Stimulated activated CD8-positive, alpha-beta memory T cell treated with anti-CD3 and anti-CD28 coated beads, Interleukin-12 subunit alpha, Interleukin-12 subunit beta, amount 100 ng/mL, for 24 hours (primary cell): ENCODE measurements around the gene EPO.
"Not testable (repeated sequence)": the region's sequence is repeated elsewhere in the genome, so short reads cannot be mapped to it uniquely, and the experiment has no call there.

Experiments used
- DNase-seq: peaks from one replicate; pipeline ENCODE4 v3.0.0-alpha.2; 2020; ENCODE audit errors: extremely low read depth

The EPO gene

DNA sequence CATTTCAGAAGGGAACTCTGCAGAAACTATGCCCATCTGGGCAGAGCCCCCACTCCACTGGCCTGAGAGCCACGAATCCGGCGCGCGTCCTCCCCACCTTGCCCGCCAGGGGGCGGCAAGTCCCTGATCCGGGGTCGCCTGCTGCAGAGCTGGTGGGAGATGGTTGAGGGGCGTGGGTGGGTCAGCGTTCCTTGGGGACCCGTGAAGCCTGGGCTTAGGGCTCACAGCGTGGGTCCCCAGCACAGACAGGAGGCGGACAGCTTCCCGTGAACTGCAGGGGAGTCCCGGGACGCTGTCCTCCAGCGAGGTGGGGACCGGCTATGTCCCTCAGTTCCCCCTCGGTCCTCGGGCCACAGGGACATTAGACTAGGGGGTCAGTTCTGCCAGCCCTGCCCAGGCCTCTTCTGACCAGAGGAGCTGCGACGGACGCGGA is 14.9 kb upstream of the EPO start:
- peak; percentile 64 for DNase-seq

DNA sequence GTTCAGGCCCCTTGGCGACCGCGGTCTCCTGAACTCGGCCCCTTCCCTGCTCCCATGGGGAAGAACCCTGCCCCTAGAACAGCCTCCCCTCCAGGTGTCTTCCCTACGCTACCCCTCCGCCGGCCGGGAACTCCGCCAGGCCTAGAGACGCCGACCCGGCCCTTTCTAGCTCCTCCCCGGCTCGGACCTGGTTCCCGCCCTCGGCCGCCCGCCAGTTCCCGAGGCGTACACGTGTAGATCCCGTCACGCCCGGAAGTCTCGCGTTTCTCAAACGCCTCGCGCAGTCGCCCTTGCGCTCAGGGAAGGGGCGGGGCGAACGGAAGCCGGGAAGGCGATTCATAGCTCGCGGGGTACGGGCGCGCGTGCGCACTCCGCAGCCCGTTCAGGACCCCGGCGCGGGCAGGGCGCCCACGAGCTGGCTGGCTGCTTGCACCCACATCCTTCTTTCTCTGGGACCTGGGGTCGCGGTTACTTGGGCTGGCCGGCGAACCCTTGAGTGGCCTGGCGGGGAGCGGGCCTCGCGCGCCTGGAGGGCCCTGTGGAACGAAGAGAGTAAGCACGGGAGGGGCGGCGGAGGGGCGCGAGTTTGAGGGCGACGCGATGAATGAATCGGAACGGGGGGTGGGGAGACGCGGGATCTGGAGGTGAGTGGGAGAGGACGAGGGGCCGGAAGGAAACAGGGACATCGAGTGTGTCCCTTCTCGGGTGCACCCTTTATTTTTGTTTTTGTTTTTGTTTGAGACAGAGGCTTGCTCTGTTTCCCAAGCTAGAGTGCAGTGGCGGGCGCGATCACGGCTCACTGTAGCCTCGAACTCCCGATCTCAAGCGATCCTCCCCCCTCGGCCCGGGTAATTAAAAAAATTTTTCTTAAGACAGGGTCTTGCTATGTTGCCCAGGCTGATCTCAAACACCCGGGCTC is 14.3 kb upstream of the EPO start, which contains the start of gene POP7:
POP7 (plus strand) TSS at position 369 of the 919 bp plus-strand sequence. CDS start 710 bp downstream, outside the sequence.
- peak; percentile 94 for DNase-seq

DNA sequence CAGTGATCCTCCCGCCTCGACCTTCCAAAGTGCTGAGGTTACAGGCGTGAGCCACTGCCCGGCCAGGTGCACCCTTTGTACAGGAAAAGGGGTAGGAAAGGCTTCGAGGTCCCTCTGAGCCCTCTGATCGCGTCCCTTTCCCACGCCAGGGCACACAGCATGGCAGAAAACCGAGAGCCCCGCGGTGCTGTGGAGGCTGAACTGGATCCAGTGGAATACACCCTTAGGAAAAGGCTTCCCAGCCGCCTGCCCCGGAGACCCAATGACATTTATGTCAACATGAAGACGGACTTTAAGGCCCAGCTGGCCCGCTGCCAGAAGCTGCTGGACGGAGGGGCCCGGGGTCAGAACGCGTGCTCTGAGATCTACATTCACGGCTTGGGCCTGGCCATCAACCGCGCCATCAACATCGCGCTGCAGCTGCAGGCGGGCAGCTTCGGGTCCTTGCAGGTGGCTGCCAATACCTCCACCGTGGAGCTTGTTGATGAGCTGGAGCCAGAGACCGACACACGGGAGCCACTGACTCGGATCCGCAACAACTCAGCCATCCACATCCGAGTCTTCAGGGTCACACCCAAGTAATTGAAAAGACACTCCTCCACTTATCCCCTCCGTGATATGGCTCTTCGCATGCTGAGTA is 13.5 kb upstream of the EPO start:
- no peak for DNase-seq

DNA sequence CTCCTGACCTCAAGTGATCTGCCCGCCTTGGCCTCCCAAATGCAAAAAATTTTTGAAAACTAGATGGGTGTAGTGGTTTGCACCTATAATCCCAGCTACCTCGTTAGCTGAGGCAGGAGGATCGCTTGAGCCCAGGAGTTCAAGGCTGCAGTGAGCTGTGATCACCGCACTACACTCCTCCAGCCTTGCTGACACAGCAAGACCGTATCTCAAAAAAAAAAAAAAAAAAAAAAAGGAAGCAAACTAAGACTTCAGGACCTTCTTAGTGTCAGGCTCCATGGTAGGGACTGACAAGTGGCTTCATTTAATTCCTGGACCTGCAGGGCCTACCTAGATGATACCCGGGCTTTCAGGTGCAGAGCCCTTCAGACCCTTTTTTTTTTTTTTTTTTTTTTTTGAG is 11.9 kb upstream of the EPO start:
- DNase-seq = no peak

DNA sequence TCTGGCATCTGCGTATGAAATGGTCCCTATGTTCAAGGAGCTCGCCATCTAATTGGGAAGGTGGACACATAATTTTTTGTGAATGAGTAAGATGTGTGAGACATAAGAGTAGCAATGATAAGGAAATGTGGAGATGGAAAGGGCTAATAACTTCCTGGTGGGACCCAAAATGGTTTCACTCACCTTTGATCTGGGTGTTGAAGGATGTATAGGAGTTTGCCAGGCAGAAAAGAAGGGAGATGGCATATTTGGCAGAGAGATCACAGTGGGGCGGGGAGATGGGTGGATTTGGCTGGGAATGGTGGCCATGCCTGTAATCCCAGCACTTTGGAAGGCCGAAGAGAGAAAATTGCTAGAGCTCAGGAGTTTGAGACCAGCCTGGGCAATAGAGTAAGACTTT is 9.8 kb upstream of the EPO start:
- DNase-seq = no peak

DNA sequence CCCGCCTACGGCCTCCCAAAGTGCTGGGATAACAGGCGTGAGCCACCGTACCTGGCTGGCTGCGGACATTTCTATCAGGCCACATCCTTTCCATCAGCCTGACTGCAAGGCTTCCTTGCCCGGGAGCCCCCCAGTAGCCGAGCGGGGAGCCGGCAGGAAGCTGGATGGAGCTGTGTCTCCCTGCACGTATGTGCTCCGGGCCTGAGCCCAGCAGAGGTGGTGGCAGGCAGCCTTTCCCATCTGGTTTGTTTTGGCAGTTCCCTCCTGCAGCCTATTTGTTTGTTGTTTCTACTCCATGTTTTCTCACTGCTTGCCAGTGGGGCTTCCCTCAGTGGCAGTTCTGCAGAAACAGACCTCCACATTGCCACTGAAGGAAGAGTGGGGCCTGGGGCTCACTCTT is 8.9 kb upstream of the EPO start:
- no peak for DNase-seq

DNA sequence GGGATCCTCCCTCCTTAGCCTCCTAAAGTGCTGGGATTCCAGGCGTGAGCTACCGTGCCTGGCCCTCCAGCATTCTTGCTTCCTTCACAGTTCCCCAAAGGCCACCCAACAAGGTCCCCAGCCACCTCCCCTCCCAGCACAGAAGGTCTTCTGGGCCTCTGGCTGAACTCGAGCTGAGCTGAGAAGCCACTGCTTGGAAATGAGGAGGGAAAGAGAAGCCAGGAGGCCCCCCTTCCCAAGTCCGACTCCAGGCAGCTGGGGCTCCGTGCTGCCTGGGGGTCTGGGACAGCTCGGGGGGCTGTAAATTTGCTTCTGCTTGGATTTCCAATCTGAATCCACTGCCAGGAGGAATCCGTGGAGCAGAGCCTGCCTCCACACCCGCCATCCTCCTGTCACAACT is 5.5 kb upstream of the EPO start:
- no peak for DNase-seq

DNA sequence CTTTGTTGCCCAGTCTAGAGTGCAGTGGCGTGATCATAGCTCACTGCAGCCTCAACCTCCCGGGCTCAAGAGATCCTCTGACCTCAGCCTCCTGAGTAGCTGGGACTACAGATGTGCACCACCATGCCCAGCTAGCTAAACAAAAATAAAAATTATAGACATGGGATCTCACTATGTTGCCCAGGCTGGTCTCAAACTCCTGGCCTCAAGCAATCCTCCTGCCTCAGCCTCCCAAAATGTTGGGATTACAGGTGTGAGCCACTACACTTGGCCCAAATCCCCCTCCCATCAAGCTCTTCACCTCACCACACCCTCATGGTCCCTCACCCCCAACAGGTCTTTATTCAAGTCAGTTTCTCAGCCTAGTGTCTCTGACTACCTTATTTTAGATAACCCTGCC is 3.2 kb upstream of the EPO start:
- DNase-seq = not testable (repeated sequence)

DNA sequence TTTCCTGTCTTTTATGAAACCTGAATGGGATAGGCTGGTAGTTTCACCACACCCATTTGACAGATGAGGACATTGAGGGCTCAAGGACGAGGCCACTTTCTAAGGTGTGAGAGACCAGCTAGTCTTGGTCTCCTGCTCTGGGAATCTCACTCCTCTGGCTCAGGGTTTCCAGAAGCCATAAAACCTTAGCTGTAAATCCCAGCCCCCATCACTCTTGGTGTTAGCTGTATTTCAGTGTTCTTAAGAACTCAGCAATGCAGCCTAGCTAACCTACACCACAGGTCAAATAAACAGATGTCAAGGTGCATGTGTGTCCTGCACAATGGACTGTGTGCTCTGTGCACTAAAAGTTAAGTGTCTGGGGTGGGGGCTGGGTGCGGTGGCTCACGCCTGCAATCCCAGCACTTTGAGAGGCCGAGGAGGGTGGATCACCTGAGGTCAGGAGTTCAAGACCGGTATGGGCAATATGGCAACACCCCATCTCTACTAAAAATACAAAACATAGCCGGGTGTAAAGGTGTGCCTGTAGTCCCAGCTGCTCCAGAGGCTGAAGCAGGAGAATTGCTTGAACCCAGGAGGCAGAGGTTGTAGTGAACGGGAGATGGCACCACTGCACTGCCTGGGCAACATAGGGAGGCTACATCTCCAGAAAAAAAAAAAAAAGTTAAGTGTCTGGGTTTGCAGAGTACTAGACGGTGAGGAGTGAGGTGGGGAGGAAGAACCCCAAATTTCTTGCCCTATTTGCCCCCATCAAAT is 567 bp upstream of the EPO start:
- no peak for DNase-seq

DNA sequence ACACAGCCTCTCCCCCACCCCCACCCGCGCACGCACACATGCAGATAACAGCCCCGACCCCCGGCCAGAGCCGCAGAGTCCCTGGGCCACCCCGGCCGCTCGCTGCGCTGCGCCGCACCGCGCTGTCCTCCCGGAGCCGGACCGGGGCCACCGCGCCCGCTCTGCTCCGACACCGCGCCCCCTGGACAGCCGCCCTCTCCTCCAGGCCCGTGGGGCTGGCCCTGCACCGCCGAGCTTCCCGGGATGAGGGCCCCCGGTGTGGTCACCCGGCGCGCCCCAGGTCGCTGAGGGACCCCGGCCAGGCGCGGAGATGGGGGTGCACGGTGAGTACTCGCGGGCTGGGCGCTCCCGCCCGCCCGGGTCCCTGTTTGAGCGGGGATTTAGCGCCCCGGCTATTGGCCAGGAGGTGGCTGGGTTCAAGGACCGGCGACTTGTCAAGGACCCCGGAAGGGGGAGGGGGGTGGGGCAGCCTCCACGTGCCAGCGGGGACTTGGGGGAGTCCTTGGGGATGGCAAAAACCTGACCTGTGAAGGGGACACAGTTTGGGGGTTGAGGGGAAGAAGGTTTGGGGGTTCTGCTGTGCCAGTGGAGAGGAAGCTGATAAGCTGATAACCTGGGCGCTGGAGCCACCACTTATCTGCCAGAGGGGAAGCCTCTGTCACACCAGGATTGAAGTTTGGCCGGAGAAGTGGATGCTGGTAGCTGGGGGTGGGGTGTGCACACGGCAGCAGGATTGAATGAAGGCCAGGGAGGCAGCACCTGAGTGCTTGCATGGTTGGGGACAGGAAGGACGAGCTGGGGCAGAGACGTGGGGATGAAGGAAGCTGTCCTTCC is 620 bp downstream of the EPO start:
- DNase-seq = no peak

DNA sequence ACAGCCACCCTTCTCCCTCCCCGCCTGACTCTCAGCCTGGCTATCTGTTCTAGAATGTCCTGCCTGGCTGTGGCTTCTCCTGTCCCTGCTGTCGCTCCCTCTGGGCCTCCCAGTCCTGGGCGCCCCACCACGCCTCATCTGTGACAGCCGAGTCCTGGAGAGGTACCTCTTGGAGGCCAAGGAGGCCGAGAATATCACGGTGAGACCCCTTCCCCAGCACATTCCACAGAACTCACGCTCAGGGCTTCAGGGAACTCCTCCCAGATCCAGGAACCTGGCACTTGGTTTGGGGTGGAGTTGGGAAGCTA is 1.2 kb downstream of the EPO start:
- no peak for DNase-seq

DNA sequence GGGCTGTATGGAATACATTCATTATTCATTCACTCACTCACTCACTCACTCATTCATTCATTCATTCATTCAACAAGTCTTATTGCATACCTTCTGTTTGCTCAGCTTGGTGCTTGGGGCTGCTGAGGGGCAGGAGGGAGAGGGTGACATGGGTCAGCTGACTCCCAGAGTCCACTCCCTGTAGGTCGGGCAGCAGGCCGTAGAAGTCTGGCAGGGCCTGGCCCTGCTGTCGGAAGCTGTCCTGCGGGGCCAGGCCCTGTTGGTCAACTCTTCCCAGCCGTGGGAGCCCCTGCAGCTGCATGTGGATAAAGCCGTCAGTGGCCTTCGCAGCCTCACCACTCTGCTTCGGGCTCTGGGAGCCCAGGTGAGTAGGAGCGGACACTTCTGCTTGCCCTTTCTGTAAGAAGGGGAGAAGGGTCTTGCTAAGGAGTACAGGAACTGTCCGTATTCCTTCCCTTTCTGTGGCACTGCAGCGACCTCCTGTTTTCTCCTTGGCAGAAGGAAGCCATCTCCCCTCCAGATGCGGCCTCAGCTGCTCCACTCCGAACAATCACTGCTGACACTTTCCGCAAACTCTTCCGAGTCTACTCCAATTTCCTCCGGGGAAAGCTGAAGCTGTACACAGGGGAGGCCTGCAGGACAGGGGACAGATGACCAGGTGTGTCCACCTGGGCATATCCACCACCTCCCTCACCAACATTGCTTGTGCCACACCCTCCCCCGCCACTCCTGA is 2.4 kb downstream of the EPO start:
- no peak for DNase-seq

DNA sequence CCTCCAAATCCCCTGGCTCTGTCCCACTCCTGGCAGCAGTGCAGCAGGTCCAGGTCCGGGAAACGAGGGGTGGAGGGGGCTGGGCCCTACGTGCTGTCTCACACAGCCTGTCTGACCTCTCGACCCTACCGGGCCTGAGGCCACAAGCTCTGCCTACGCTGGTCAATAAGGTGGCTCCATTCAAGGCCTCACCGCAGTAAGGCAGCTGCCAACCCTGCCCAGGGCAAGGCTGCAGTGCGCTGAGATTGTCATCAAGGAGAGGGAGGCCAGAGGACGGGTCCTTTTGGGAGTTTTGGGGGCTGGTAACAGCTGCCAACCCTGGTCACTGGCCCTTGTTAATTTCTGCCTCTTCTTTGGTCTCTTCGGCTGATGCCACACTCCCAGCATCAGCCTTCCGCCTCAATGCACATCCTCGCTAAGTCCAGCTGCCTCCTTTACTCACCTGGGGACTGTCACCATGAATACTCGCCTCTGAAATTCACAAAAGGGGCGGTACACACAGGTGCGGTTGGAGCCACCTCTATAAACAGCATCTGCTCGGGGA is 3.5 kb downstream of the EPO start:
- DNase-seq = no peak

DNA sequence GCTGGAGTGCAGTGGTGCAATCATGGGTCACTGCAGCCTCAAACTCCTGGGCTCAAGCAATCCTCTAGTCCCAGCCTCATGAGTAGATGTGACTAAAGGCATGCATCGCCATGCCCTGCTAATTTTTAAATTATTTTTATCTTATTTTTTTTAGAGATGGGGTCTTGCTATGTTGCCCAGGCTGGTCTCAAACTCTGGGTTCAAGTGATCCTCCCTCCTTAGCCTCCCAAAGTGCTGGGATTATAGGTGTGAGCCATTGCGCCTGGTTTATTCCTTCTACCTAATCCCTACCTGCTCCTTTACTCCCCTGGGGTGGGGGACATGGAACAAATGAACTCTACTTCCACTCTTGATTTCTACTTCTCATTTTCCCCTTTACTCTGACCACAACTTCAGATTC is 4.1 kb downstream of the EPO start:
- not testable (repeated sequence) for DNase-seq

DNA sequence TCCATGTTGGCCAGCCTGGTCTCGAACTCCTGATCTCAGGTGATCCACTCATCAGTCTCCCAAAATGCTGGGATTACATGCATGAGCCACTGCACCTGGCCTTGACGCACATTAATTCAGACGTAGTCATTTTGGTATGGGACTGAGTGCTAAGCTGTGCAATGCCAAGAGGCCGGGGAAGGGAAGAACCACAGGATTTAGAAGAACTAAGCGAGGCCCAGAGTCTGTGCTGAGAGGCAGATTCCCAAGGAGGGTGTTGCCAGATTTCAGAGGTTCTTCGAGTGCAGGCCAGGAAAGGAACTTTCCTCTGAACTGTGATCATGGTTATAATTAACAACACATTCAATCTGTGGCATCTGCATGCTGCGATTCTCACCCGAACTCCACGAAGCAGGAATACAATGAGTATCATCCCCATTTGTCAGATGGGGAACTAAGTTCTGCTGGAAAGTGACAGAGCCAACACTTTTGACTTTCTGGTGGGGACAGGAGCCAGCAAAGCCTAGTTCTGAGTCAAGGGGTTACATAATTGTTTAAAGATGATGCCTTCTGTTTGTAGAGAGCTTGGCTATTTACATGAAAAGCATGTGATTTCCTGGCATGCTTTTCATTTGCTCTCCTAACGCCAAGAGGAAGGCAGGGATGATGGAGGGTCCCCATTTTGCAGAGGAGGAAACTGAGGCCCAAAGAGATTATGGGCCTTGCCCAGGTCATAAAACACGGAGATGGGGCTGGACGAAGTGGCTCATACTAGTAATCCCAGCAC is 6.9 kb downstream of the EPO start:
- DNase-seq = no peak

DNA sequence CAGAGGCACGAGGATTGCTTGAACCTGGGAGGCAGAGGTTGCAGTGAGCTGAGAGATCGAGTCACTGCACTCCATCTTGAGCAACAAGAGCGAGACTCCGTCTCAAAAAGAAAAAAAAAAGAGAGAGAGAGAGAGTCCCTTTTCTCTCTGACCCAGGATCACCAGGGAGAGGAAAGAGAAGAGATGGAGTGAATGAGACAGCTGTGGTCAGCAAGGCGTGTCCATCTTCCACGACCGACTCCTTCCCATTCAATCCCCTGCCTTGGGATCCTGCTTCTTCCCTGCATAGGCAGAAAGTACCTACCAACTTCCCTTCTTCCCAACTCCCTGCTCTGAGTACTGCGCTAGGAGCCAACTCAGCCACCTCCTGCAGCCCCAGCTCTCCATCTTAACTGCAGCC is 7.9 kb downstream of the EPO start:
- no peak for DNase-seq

DNA sequence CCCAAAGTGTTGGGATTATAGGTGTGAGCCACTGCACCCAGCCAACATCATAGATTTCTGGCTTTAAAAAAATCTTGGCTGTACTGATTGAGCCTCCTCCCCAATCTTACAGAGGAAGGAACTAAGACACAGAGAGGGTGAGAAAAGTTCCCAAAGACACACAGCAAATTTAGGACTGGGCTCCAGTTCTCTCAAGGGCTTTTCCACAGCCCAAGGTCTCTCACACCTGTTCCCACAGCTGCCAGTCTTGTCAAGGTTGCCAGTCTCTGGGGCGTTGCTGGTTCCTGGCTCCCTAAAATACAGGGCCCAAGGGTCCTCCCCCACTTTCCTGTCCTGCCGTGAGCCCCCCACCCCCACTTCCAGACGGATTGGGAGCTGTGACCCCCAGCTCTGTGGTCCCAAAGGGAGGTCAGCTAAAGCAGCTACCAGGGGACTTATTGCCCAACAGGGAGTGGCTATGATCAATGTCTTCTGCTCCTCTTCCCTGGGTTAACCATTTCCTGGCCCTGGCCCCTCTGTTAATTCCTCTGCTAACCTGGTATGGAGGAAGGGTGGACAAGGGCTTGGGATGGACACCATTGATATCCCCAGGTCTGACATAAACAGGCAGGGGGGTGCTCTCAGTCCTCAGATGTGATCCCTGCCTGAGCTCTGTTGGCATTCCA is 10.0 kb downstream of the EPO start:
- no peak for DNase-seq

DNA sequence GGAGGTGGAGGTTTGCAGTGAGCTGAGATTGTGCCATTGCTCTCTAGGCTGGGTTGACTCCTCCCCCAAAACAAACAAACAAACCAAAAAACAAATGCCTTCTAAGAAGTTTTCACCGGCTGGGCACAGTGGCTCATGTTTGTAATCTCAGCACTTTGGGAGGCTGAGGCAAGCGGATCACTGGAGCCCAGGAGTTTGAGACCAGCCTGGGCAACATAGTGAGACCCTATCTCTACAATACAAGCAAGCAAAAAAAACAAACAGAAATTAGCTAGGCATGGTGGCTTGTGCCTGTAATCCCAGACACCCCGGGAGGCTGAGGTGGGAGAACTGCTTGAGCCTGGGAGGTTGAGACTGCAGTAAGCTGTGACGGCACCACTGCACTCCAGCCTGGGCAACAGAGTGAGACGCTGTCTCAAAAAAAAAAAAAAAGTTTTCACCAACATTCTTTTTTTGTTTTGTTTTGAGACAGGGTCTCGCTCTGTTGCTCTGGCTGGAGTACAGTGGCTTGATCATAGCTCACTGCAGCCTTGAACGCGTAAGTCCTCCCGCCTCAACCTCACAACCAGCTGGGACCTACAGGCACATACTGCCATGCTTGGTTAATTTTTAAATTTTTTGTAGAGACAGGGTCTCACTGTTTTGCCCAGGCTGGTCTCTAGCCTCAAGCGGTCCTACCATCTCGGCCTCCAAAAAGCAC is 11.8 kb downstream of the EPO start:
- no peak for DNase-seq

DNA sequence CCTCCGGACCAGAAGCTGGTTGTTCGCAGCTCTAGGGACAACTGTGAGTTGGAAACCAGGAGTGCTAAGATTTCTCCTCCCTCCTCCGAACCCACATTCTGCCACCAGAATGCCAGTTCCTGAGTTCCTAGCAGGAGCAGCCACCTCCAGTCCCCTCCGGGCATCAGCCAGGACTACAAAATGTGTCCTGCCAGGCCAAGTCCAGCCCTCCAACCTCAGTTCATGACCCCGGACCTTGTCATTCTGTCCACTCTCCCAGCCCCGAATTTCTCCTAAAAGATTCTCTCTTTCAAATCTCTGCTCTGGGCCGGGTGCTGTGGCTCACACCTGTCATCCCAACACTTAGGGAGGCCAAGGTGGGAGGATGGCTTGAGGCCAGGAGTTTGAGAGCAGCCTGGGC is 15.5 kb downstream of the EPO start:
- no peak for DNase-seq
